NCI-H1092 (cell line): Measurements from ENCODE around the gene PDGFRA.
"Not testable (repeated sequence)": the region's sequence is repeated elsewhere in the genome, so short reads cannot be mapped to it uniquely, and the experiment has no call there.

ENCODE experiments used
- DNase-seq: peaks from one replicate; lab custom pipeline; 2025; lab: John Stamatoyannopoulos, UW

The PDGFRA gene

GRCh38 chr4:54227256-54228055 is 1.6 kb upstream of the PDGFRA start:
- DNase-seq: no peak

DNA sequence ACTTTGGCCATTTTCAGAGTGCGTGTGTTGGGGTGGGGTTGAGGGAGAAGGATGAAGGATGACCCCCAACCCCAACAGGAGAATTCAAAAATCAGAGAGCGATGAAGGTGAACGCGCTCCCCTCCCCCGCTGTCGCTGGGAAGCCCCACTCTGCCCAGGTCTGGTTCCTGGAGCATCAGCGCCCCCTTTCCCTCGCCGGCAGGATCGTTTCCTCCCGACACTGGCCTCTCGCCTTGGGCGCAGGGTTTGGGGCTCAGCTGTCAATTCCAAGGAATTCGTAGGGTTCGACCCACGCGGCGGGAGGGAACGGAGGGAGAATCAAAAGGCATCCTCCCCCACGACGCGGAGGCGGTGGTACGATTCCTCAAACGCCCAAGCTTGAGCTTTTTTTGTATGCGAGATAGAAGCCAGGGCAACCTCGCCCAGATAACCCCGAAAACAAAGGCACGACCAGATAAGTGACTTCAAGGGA is 1.0 kb upstream of the PDGFRA start:
- peak; percentile 39 for DNase-seq

DNA sequence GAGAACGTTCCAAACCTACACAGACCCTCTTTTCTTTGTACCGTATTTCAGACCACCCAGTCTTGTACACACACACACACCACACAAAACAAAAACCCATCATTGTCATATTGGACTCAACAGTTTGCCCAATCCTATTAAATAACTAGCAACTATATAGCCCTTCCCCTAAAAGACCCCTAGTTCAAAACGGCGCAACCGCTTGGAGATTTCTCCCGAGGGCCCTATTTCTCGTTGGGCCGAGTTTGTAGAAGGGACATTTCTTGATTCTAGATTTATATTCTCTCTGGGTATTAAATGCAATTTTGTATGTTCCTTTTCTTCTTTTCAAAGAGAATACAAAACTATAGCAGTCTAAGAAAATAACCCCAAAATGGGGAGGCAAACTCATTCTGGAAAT is 547 bp upstream of the PDGFRA start:
- no peak for DNase-seq

GRCh38 chr4:54229631-54230483 is 764 bp downstream of the PDGFRA start:
- DNase-seq: no peak

- DNase-seq: no peak
These were observed 1.7 kb downstream of the PDGFRA start for GRCh38 chr4:54230484-54231418.

GRCh38 chr4:54231419-54231767 is 2.3 kb downstream of the PDGFRA start:
- DNase-seq: no peak

- DNase-seq: no peak
These were observed 2.9 kb downstream of the PDGFRA start for GRCh38 chr4:54231768-54232688.

DNA sequence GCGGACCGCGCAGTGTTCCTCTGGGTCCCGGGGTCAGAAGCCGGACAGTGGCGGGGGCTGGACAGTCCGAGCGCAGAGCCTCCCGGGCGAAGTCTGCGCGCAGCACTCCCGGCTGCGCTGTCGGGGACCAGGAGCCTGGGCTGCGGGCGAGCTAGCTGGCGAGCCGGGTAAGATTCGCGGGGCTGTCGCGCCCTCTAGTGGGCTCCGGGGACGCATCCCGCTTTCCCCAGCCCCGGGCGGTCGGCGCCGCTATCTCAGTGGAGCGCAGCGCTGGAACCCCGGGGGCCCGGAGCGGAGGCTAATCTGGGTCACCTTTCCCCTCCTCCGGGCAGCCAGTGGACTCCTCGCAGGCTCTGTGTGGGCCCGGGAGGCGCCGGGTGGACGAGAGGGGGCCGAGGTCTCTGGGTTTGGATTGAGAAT is 4.2 kb downstream of the PDGFRA start:
- DNase-seq: peak; percentile 66

GRCh38 chr4:54233697-54234496 is 4.8 kb downstream of the PDGFRA start:
- peak; percentile 61 for DNase-seq

DNA sequence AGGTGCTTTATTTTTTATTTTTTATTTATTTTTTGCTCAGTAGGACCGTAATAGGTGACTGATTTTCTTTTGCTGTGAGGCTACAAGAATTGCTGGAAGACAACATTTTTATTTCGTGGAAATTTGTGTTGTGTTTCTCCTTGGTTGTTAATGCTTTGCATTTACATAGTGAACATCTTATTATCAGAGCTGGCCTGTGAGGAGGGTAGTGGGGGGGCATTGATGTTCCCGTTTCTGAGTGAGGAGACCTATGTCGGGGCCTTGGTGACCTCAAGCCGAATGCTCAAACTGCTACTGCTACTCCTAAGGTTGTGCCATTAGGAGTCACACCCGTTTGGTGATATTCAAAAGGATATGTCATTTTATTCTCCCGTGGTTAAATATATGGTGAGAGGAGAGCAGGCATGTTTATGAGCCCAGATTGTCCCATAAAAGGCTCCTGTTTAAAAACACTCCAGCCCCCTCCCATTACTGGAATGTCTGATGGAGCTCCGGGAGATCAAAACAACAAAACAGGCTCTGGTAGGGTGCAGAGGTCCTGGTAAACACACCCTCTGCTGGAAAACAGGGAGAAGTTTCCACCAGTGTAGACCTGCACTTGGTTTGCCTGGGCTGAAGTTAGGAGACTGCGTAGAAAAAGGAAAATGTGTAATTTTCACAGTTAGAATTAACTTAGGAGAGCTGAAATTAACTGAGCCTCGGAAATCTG is 5.6 kb downstream of the PDGFRA start:
- DNase-seq: no peak

DNA sequence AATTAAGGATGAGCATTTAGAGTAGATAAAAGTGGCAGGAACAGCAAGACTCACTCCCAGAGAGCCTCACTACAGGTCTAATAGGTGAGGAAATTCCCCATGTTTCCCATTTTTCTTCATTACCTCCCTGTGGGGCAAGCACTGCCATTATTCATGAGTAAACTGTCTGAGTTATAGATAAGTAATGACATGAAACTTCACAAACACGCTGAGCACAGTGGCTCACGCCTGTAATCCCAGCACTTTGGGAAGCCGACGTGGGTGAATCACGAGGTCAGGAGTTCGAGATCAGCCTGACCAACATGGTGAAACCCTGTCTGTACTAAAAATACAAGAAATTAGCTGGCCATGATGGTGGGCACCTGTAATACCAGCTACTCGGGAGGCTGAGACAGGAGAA is 7.2 kb downstream of the PDGFRA start:
- not testable (repeated sequence) for DNase-seq

- DNase-seq: no peak
These were observed 8.7 kb downstream of the PDGFRA start for GRCh38 chr4:54237770-54238169.

DNA sequence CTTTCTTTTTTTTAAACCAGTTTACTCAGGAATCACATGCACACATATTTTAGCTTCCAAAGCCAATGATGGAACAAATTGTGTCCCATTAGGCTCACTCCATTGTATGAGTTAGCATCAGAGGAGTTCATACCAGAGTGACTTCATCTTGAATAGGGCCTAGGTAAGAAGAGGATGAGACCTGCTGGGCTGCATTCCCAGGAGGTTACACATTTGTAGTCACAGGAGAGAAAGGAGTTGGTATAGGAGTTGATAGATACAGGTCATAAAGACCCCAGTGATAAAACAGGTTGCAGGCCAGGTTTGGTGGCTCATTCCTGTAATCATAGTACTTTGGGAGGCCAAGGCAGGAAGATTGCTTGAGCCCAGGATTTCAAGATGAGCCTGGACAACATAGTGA is 9.3 kb downstream of the PDGFRA start:
- no peak for DNase-seq

DNA sequence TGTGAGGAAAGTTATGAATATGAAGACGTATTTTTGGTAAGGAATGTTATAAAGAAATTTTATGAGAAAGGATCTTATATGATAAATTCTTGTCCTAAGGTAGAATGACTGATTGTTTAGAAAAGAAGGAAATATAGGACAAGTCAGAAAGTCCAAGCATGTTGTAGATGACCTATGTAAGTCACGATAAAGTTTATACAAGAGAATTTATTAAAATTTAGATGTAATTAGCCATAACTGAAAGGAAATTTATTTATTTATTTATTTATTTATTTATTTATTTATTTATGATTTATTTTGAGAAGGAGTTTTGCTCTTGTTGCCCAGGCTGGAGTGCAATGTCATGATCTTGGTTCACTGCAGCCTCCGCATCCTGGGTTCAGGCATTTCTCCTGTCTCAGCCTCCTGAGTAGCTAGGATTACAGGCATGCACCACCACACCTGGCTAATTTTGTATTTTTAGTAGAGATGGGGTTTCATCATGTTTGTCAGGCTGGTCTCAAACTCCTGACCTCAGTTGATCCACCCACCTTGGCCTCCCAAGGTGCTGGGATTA is 12.3 kb downstream of the PDGFRA start:
- not testable (repeated sequence) for DNase-seq

GRCh38 chr4:54243541-54243940 is 14.4 kb downstream of the PDGFRA start:
- not testable (repeated sequence) for DNase-seq

DNA sequence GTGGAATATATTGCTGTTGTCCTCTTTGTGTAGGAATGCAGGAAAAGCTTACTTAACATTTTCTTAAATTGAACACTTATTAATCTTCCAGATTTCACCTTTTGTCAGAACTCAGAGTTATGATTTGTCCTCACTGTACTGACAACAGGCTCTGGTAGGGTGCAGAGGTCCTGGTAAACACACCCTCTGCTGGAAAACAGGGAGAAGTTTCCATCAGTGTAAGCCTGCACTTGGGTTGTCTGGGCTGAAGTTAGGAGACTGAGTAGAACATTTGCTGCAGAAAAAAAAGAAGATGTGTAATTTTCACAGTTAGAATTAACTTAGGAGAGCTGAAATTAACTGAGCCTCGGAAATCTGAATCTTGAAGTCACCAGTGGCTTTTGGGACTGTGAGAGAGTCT is 23.2 kb downstream of the PDGFRA start:
- not testable (repeated sequence) for DNase-seq

- no peak for DNase-seq
These were observed 25.2 kb downstream of the PDGFRA start for GRCh38 chr4:54254116-54254914.

DNA sequence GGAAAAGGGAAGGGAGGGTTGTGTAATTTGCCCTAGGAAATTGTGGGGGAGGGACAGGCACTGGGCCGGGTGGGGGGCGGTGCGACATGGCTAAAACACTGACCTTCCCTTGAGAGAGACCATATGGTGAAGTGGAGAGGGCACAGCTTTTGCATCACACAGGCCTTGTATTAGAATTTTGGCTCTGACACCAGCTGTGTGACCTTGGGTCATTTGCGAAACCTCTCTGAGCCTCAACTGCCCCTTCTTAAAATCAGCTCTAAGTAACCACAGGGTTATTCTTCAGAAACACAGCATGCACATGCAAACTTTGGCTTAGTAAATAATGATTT is 25.8 kb downstream of the PDGFRA start:
- no peak for DNase-seq
